NCI-H2107 (cell line): ENCODE measurements around the gene ZNF496.

ENCODE experiments used
- DNase-seq: peaks from one replicate; lab custom pipeline; 2025; lab: John Stamatoyannopoulos, UW

ZNF496 gene

GRCh38 chr1:247328311-247328710 is 3.4 kb downstream of the ZNF496 start:
- DNase-seq: no peak

- no peak for DNase-seq
Observed at GRCh38 chr1:247326411-247327130, 5.1 kb downstream of the ZNF496 start.

- DNase-seq: no peak
Observed at GRCh38 chr1:247324923-247325322, 6.7 kb downstream of the ZNF496 start.

- no peak for DNase-seq
Observed at GRCh38 chr1:247324204-247324787, 7.4 kb downstream of the ZNF496 start.

- no peak for DNase-seq
Observed at GRCh38 chr1:247322849-247323586, 8.6 kb downstream of the ZNF496 start.

GRCh38 chr1:247322442-247322841 is 9.2 kb downstream of the ZNF496 start:
- no peak for DNase-seq

GRCh38 chr1:247317702-247318101 is 14.0 kb downstream of the ZNF496 start:
- no peak for DNase-seq

GRCh38 chr1:247316590-247317197 is 15.0 kb downstream of the ZNF496 start:
- no peak for DNase-seq

GRCh38 chr1:247304031-247304430 is 27.6 kb downstream of the ZNF496 start:
- DNase-seq: no peak

GRCh38 chr1:247303216-247303615 is 28.5 kb downstream of the ZNF496 start:
- no peak for DNase-seq

- no peak for DNase-seq
Observed at GRCh38 chr1:247301176-247301540, 30.5 kb downstream of the ZNF496 start.

- no peak for DNase-seq
Observed at GRCh38 chr1:247300491-247301175, 31.0 kb downstream of the ZNF496 start.

- no peak for DNase-seq
Observed at GRCh38 chr1:247299723-247300381, 31.8 kb downstream of the ZNF496 start.

GRCh38 chr1:247298701-247299100 is 33.0 kb downstream of the ZNF496 start:
- DNase-seq: no peak

GRCh38 chr1:247298124-247298481 is 33.6 kb downstream of the ZNF496 start:
- no peak for DNase-seq

GRCh38 chr1:247297263-247298123 is 34.2 kb downstream of the ZNF496 start:
- DNase-seq: no peak

- no peak for DNase-seq
Observed at GRCh38 chr1:247296599-247297180, 35.0 kb downstream of the ZNF496 start.

GRCh38 chr1:247295746-247296145 is 35.9 kb downstream of the ZNF496 start:
- DNase-seq: no peak

- DNase-seq: no peak
Observed at GRCh38 chr1:247295274-247295684, 36.4 kb downstream of the ZNF496 start.

GRCh38 chr1:247294282-247294681 is 37.4 kb downstream of the ZNF496 start:
- no peak for DNase-seq
